NT2/D1 (cell line): ENCODE results near the gene CSH2.

Experiments
- DNase-seq: peaks from one replicate; pipeline ENCODE4 v3.0.0-alpha.2; 2011; ENCODE audit warnings: low read depth, low spot score
- H3K27me3 ChIP-seq: 2 replicates; pipeline ENCODE4 v1.6.0; 2011; ENCODE audit warnings: mild to moderate bottlenecking; ENCODE audit not compliant: insufficient read length, insufficient read depth
- H3K36me3 ChIP-seq: 2 replicates; pipeline ENCODE4 v1.6.1; 2011; ENCODE audit warnings: mild to moderate bottlenecking, low read length, mixed read lengths; ENCODE audit not compliant: insufficient read depth, insufficient read length
- H3K4me1 ChIP-seq: 2 replicates; pipeline ENCODE4 v1.5.1; 2011; ENCODE audit not compliant: insufficient read depth, insufficient read length
- H3K4me3 ChIP-seq: 2 replicates; pipeline ENCODE4 v1.5.1; 2011; ENCODE audit warnings: low read depth; ENCODE audit not compliant: insufficient read length
- H3K9ac ChIP-seq: 2 replicates; pipeline ENCODE4 v1.6.0; 2011; ENCODE audit warnings: low read depth; ENCODE audit not compliant: insufficient read length
- H3K9me3 ChIP-seq: 2 replicates; pipeline ENCODE4 v1.5.1; 2011; ENCODE audit warnings: mild to moderate bottlenecking, low read length; ENCODE audit not compliant: insufficient read depth
- SUZ12 ChIP-seq: IDR thresholded peaks from 2 replicates; pipeline ENCODE4 v1.6.1; 2011; ENCODE audit not compliant: insufficient read length, insufficient read depth; ENCODE audit errors: extremely low read depth
- YY1 ChIP-seq: IDR thresholded peaks from 2 replicates; pipeline ENCODE4 v1.6.1; 2011; ENCODE audit not compliant: insufficient read length, insufficient read depth
- ZNF274 ChIP-seq: IDR thresholded peaks from 2 replicates; pipeline ENCODE4 v1.6.1; 2011; ENCODE audit warnings: mild to moderate bottlenecking, low read depth, low read length

Gene CSH2

GRCh38 chr17:63830278-63830677 lies 43.2 kb downstream of the CSH2 start:
- Histone ChIP-seq H3K4me3 (no peak overlapping the region), H3K27me3 (no peaks in the 10 kb centered on the region), H3K9me3 (no peaks in the 10 kb centered on the region), H3K9ac (no peak overlapping the region), H3K36me3 (peaks cover 84% of the 10 kb centered on the region), H3K4me1 (peaks cover 6% of the 10 kb centered on the region)
- no peak for DNase-seq
- TF ChIP-seq YY1 (no peak), SUZ12 (no peak), ZNF274 (no peak)

DNA sequence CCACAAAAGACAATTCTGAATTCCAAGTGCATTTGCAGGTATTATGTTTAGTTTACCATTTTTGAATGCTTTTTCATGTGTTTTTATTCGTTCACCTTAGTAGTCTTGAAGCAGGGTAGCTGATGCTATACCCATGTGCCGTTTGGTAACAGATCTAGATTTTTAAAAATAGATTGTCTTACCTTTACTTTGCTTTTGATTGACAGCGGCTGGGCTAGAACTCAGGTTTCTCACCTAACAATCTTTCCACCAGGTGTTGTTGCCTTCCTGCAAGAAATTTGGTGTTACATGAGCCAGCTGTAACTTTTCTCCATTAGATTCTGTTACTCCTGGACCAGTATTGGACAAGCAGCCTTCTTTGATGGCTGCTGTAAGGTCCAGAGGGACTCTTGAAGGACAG lies 44.5 kb downstream of the CSH2 start:
- TF ChIP-seq YY1 = no peak
- no peak for TF ChIP-seq SUZ12
- no peak for TF ChIP-seq ZNF274
- H3K9ac ChIP-seq = no peak overlapping the region
- peaks cover 6% of the 10 kb centered on the region for H3K4me1 ChIP-seq
- no peak for DNase-seq
- peaks cover 84% of the 10 kb centered on the region for H3K36me3 ChIP-seq
- H3K4me3 ChIP-seq = no peak overlapping the region
- no peaks in the 10 kb centered on the region for H3K27me3 ChIP-seq
- H3K9me3 ChIP-seq = no peaks in the 10 kb centered on the region

- Histone ChIP-seq H3K27me3 (no peaks in the 10 kb centered on the region), H3K9ac (peak overlapping the region; percentile 92), H3K4me1 (peaks cover 4% of the 10 kb centered on the region), H3K36me3 (peaks cover 83% of the 10 kb centered on the region), H3K4me3 (peak overlapping the region; percentile 97), H3K9me3 (no peaks in the 10 kb centered on the region)
- DNase-seq = no peak
- TF ChIP-seq SUZ12 = no peak
- TF ChIP-seq YY1 = no peak
- TF ChIP-seq ZNF274 = no peak
These were observed 45.7 kb downstream of the CSH2 start for GRCh38 chr17:63827801-63828221.

DNA sequence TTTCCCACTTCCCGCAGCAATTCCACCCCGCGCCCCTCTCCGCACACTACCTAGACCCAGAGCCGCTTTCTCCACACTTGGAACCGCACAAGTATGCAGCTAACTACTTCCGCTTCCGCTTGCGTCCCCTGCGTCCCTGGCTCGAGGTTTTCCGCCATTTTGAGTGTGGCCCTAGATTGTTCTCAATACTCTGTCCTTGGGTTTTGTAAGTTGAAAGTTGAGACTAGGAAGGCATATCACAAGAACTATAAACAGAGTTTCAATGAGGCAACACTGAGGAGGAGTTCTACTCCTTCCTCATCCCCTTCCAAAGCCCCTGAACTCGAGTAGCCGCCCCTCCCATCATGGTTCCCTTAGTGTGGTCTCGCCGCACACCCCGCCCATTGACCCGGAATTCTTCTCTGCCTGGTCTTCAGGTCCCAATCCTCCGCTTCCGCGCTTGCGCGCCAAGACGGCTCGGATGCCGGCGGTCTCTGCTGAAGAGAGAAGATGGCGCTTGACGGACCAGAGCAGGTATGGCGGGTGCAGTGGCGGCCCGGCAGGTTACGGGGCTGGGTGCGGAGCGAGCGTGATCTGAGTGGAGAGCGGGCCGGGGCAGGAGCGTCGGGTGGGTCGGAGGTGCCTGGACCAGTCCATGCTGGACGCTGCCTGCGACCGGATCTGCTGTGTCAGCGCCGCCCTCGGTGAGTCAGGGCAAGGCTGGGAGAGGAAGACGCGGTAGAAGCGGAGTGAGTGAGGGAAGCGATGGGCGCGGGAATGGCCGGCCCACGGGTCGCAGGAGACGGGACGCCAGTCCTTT lies 46.3 kb downstream of the CSH2 start, which contains the start of the genes FTSJ3 and PSMC5:
Gene FTSJ3 (minus strand): TSS at position 662 of the 799 bp plus-strand sequence. CDS start 761 bp downstream, outside the sequence.
Gene PSMC5 (plus strand): TSS at position 430 of the 799 bp plus-strand sequence. CDS start 60 bp downstream, at position 490.
- no peaks in the 10 kb centered on the region for H3K27me3 ChIP-seq
- peak within 1 kb of the TSS; percentile 97 for H3K4me3 ChIP-seq
- TF ChIP-seq YY1 = peak; percentile 97
- no peak for TF ChIP-seq SUZ12
- peak; percentile 81 for DNase-seq
- no peaks in the 10 kb centered on the region for H3K9me3 ChIP-seq
- H3K36me3 ChIP-seq = peaks cover 83% of the 10 kb centered on the region
- peak within 1 kb of the TSS; percentile 92 for H3K9ac ChIP-seq
- peaks cover 3% of the 10 kb centered on the region for H3K4me1 ChIP-seq

DNA sequence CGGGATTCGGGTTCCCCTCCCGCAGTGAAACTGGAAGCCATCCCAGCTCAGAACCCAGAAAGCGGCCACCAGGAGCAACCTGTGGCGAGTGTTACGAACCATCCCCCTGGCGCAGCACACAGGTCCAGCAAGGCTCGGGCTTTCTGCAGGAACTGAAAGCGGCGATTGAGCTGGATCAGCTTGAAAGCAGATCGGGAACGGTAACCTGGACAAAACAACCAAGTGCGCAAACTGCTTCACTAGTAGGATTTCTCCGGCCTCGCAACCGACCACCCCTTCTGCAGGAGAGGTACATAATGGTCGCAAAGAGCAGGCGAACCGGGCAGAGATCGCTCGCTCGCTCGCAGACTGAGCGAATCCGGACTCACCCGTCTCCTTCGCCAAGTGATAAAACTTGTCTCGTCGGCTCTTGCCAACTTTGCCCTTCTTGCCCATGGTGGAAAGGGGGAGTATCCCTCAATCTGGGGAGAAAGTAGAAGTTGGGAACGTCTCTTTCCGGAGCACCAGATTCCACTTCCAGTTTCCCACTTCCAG lies 46.9 kb downstream of the CSH2 start:
- no peak for TF ChIP-seq SUZ12
- TF ChIP-seq ZNF274 = no peak
- TF ChIP-seq YY1 = no peak
- no peaks in the 10 kb centered on the region for H3K4me1 ChIP-seq
- peak overlapping the region; percentile 97 for H3K4me3 ChIP-seq
- no peaks in the 10 kb centered on the region for H3K27me3 ChIP-seq
- DNase-seq = no peak
- no peaks in the 10 kb centered on the region for H3K9me3 ChIP-seq
- peak overlapping the region; percentile 92 for H3K9ac ChIP-seq
- H3K36me3 ChIP-seq = peaks cover 83% of the 10 kb centered on the region

DNA sequence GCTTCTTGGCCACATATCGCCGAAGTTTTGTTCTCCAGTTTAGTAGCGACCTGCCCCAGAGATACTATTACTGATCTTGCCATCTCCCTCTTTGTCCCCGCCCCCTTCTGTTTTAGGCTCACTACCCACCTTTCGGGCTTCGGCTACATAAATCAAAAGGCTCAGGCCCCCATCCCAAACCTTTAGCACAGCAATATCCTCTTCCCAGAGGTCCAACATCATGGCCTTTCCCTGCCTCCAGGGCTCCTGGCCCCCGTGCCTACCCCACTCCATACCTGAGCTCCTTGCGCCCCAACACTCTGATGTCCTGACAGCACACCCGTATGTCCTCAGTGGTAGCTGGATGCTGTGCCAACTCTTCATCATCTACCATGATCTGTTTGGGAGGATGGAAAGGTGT lies 49.1 kb downstream of the CSH2 start:
- H3K9me3 ChIP-seq = no peaks in the 10 kb centered on the region
- no peaks in the 10 kb centered on the region for H3K4me1 ChIP-seq
- H3K9ac ChIP-seq = no peak overlapping the region
- H3K36me3 ChIP-seq = peaks cover 80% of the 10 kb centered on the region
- no peaks in the 10 kb centered on the region for H3K27me3 ChIP-seq
- H3K4me3 ChIP-seq = no peak overlapping the region
- DNase-seq = no peak
- TF ChIP-seq YY1 (no peak), ZNF274 (no peak)

- Histone ChIP-seq H3K9ac (no peak overlapping the region), H3K27me3 (no peaks in the 10 kb centered on the region), H3K9me3 (no peaks in the 10 kb centered on the region), H3K4me1 (no peaks in the 10 kb centered on the region), H3K4me3 (no peak overlapping the region), H3K36me3 (peaks cover 80% of the 10 kb centered on the region)
- no peak for TF ChIP-seq YY1
- no peak for TF ChIP-seq SUZ12
- TF ChIP-seq ZNF274 = no peak
- DNase-seq = no peak
These were observed 49.7 kb downstream of the CSH2 start for GRCh38 chr17:63823659-63824331.
